SK-N-MC (cell line): ENCODE data around the gene TSR3.

Experiments
- EZH2 ChIP-seq: fragments of 200-600 bp; sonication (generic); IDR thresholded peaks from one replicate; pipeline ENCODE4 v1.6.1; 2017; ENCODE audit warnings: antibody characterized with exemption
- POLR2AphosphoS5 ChIP-seq: IDR thresholded peaks from 2 replicates; pipeline ENCODE4 v1.6.1; 2012; ENCODE audit warnings: mild to moderate bottlenecking, low read depth, low read length, borderline replicate concordance

- no peak for TF ChIP-seq EZH2
- no peak for TF ChIP-seq POLR2AphosphoS5
Measured at GRCh38 chr16:1401061-1401757, 49.5 kb upstream of the TSR3 start.
